ENCODE results near the gene SRP72. TPM values are rescaled to one million over a fixed set of nuclear protein-coding genes. Genes with fewer than 3 reads are reported as not detected.

SRP72 gene
- total and polyA plus RNA-seq, 2 of the 4 experiments (the other 2 are of a cell fraction): 73.8 to 123 TPM

DNA sequence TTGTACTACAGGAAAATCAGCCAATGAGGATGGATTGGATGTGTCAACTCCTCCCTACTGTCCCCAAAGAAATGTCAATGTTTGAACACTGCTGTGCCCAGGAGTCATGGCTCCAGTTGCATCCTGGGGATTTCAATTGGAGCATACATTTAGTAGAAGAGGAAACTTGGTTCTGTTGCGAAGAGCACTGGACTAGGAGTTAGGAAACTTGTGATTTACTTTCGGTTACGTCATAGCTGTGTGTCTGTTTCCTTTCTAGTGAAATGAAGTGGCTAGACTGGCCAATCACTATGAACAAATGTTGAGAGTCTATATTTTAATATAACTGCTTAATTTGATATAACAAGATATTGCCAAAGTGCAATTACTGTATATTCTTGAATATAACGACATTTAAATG is 73.4 kb downstream of the SRP72 start:
- Histone ChIP-seq H3K9me1 (ENCODE audit: insufficient read depth, low read length) (no peaks in the 10 kb centered on the region), H2BK20ac (ENCODE audit: low read depth, low read length) (no peak overlapping the region), H3K14ac (replicated peaks; ENCODE audit: low read depth, low read length) (no peak overlapping the region), H3K36me3 (ENCODE audit: control insufficient read depth, insufficient read depth, low read length) (no peaks in the 10 kb centered on the region), H4K8ac (ENCODE audit: low read depth in 2 of 2, low read length in 2 of 2) (no peak overlapping the region), H4K91ac (ENCODE audit: insufficient read depth, low read depth, low read length) (no peak overlapping the region), H3K4me2 (ENCODE audit: low read depth, low read length) (no peak overlapping the region), H3K56ac (ENCODE audit: extremely low read depth, insufficient read depth, low read length) (no peak overlapping the region), H2BK120ac (ENCODE audit: low read depth, low read length) (no peak overlapping the region), H3K4me1 (ENCODE audit: control insufficient read depth, insufficient read depth, low read length) (no peaks in the 10 kb centered on the region), H4K5ac (ENCODE audit: low read depth, low read length) (no peak overlapping the region), H3K9ac (ENCODE audit: low read depth, low read length) (no peak overlapping the region), H2BK5ac (ENCODE audit: low read depth, low read length, poor library complexity, severe bottlenecking) (no peak overlapping the region), H3K9me3 (ENCODE audit: control insufficient read depth, insufficient read depth, low read length) (no peaks in the 10 kb centered on the region), H2AK9ac (replicated peaks; ENCODE audit: low read depth, low read length, poor library complexity) (no peak overlapping the region), H3K23ac (ENCODE audit: low read depth, low read length) (no peak overlapping the region), H3K27ac (ENCODE audit: insufficient read depth, low read length) (no peak overlapping the region), H3K4ac (ENCODE audit: low read depth, low read length) (no peak overlapping the region), H4K20me1 (ENCODE audit: insufficient read depth, low read length) (no peaks in the 10 kb centered on the region), H2AK5ac (ENCODE audit: low read depth, low read length) (no peak overlapping the region), H3K79me1 (ENCODE audit: low read depth in 1 of 2, low read length in 2 of 2) (no peaks in the 10 kb centered on the region), H2AFZ (replicated peaks; ENCODE audit: low read length, poor library complexity) (peak overlapping the region; percentile 19), H2BK15ac (ENCODE audit: low read depth, low read length) (no peak overlapping the region), H3K4me3 (ENCODE audit: insufficient read depth, low read depth, low read length) (no peak overlapping the region), H3K27me3 (ENCODE audit: control insufficient read depth, insufficient read depth, low read length) (no peaks in the 10 kb centered on the region), H3K18ac (ENCODE audit: low read depth, low read length) (no peak overlapping the region)
- dilution Hi-C loops (cut with HindIII; ENCODE audit: low sequenced_read_pairs, unreplicated experiment): no loop called here
- ChIA-PET POLR2A (ENCODE audit: unreplicated experiment) (no interaction called here), CTCF (no interaction called here)
- BruUV-seq (replicated peaks): no TSS peak
- DNase-seq (no peak), ATAC-seq (ENCODE audit: low read depth) (no peak)
- WGBS, 2 experiments (ENCODE audit: extremely low coverage in 2 of 2, insufficient read length in 1 of 2): no CpG with 5 or more reads among the region's 4 CpGs
- in situ Hi-C loops (cut with MboI; ENCODE audit: low sequenced_read_pairs): no loop called here
- intact Hi-C loops (cut with micrococcal nuclease): loop anchor here (5.0 kb wide), 1 partner anchor 239 kb away; no protein-coding TSS in a partner anchor
- TF ChIP-seq RCOR1 (IDR thresholded peaks at IDR 0.05; ENCODE audit: insufficient replicate concordance, low read length): no peak
- no peak for TF ChIP-seq POLR2A (IDR thresholded peaks at IDR 0.05; ENCODE audit: low read depth, low read length)
- TF ChIP-seq, protein P1, sequence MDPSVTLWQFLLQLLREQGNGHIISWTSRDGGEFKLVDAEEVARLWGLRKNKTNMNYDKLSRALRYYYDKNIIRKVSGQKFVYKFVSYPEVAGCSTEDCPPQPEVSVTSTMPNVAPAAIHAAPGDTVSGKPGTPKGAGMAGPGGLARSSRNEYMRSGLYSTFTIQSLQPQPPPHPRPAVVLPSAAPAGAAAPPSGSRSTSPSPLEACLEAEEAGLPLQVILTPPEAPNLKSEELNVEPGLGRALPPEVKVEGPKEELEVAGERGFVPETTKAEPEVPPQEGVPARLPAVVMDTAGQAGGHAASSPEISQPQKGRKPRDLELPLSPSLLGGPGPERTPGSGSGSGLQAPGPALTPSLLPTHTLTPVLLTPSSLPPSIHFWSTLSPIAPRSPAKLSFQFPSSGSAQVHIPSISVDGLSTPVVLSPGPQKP (IDR thresholded peaks at IDR 0.05; ENCODE audit: borderline replicate concordance, low read depth, low read length): no peak
- no peak for TF ChIP-seq CEBPB (IDR thresholded peaks at IDR 0.05; ENCODE audit: low read depth, low read length)
- no peak for TF ChIP-seq RFX5 (IDR thresholded peaks at IDR 0.05; ENCODE audit: low read depth, low read length)
- no peak for TF ChIP-seq SMC3 (IDR thresholded peaks at IDR 0.05; ENCODE audit: low read depth, low read length)
- TF ChIP-seq MAFK (IDR thresholded peaks at IDR 0.05; ENCODE audit: low read depth, low read length): no peak
- no peak for TF ChIP-seq FOS (IDR thresholded peaks at IDR 0.05; ENCODE audit: low read depth, low read length)
- TF ChIP-seq, protein P2, sequence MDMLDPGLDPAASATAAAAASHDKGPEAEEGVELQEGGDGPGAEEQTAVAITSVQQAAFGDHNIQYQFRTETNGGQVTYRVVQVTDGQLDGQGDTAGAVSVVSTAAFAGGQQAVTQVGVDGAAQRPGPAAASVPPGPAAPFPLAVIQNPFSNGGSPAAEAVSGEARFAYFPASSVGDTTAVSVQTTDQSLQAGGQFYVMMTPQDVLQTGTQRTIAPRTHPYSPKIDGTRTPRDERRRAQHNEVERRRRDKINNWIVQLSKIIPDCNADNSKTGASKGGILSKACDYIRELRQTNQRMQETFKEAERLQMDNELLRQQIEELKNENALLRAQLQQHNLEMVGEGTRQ (IDR thresholded peaks at IDR 0.05; ENCODE audit: low read depth, low read length): no peak
- TF ChIP-seq CHD1 (IDR thresholded peaks at IDR 0.05; ENCODE audit: low read depth, low read length): no peak
- no peak for TF ChIP-seq NFE2L2 (IDR thresholded peaks at IDR 0.05; ENCODE audit: low read depth, low read length)
- TF ChIP-seq MXI1 (IDR thresholded peaks at IDR 0.05; ENCODE audit: borderline replicate concordance, low read depth, low read length): no peak
- TF ChIP-seq MAZ (IDR thresholded peaks at IDR 0.05; ENCODE audit: borderline replicate concordance, low read depth, low read length): no peak
- TF ChIP-seq RAD21 (IDR thresholded peaks at IDR 0.05; ENCODE audit: low read length): no peak
- no peak for TF ChIP-seq BHLHE40 (IDR thresholded peaks at IDR 0.05; ENCODE audit: low read depth, low read length)
- TF ChIP-seq, protein P3, sequence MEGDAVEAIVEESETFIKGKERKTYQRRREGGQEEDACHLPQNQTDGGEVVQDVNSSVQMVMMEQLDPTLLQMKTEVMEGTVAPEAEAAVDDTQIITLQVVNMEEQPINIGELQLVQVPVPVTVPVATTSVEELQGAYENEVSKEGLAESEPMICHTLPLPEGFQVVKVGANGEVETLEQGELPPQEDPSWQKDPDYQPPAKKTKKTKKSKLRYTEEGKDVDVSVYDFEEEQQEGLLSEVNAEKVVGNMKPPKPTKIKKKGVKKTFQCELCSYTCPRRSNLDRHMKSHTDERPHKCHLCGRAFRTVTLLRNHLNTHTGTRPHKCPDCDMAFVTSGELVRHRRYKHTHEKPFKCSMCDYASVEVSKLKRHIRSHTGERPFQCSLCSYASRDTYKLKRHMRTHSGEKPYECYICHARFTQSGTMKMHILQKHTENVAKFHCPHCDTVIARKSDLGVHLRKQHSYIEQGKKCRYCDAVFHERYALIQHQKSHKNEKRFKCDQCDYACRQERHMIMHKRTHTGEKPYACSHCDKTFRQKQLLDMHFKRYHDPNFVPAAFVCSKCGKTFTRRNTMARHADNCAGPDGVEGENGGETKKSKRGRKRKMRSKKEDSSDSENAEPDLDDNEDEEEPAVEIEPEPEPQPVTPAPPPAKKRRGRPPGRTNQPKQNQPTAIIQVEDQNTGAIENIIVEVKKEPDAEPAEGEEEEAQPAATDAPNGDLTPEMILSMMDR (conservative IDR thresholded peaks at IDR 0.05; ENCODE audit: low read depth, low read length): no peak

Measured in IMR-90 (cell line).